Fibroblast of pulmonary artery (primary cell): ENCODE measurements around the gene USP7.
A peak's percentile ranks its signal among the peaks of the same experiment; 100 is the strongest.

Experiments used
- DNase-seq: peaks from one replicate; pipeline ENCODE4 v3.0.0-alpha.2; 2010; ENCODE audit warnings: low read depth
- H3K4me3 ChIP-seq: replicated peaks from 2 replicates; pipeline ENCODE4 v1.5.1; 2011; ENCODE audit warnings: low read depth, mild to moderate bottlenecking, control low read depth, low read length, moderate library complexity
- TF ChIP-seq, protein P1 (sequence below): IDR thresholded peaks from 2 replicates; pipeline ENCODE4 v1.5.1; 2011; ENCODE audit warnings: mild to moderate bottlenecking, control low read depth, low read length, inconsistent platforms; ENCODE audit errors: missing control alignments

USP7 gene

DNA sequence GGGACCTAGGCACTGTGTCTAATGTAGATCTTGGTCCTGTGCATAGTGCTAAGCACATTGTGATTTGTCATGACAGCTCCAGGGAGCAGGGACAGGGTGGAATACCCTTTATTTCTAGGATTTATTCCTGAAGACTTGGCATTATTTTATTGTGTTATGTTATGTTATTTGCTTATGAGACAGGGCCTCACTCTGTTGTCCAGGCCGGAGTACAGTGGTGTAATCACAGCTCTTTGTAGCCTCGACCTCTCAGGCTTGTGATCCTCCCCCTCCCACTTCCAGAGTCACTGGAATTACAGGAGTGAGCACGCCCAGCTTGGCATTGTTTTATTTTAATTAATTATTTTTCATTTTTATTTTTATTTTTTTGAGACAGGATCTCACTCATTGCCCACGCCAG is 40.5 kb upstream of the USP7 start:
- no peak for DNase-seq
- H3K4me3 ChIP-seq: no peak overlapping the region
- TF ChIP-seq, protein P1, sequence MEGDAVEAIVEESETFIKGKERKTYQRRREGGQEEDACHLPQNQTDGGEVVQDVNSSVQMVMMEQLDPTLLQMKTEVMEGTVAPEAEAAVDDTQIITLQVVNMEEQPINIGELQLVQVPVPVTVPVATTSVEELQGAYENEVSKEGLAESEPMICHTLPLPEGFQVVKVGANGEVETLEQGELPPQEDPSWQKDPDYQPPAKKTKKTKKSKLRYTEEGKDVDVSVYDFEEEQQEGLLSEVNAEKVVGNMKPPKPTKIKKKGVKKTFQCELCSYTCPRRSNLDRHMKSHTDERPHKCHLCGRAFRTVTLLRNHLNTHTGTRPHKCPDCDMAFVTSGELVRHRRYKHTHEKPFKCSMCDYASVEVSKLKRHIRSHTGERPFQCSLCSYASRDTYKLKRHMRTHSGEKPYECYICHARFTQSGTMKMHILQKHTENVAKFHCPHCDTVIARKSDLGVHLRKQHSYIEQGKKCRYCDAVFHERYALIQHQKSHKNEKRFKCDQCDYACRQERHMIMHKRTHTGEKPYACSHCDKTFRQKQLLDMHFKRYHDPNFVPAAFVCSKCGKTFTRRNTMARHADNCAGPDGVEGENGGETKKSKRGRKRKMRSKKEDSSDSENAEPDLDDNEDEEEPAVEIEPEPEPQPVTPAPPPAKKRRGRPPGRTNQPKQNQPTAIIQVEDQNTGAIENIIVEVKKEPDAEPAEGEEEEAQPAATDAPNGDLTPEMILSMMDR: no peak

DNA sequence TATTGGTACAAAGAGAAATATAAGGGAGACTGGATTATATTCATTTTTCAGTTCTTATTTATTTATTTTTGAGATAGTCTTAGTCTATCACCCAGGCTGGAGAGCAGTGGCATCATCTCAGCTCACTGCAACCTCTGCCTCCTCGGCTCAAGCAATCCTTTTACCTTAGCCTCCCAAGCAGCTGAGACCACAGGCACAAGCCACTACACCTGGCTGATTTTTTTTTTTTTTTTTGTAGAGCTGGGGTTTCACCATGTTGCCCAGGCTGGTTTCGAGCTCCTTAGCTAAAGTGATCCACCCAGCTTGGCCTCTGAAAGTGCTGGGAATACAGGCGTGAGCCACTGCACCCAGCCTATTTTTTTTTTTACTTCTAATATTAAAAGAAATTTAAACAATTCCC is 40.1 kb upstream of the USP7 start:
- no peak for DNase-seq
- TF ChIP-seq, protein P1: no peak

DNA sequence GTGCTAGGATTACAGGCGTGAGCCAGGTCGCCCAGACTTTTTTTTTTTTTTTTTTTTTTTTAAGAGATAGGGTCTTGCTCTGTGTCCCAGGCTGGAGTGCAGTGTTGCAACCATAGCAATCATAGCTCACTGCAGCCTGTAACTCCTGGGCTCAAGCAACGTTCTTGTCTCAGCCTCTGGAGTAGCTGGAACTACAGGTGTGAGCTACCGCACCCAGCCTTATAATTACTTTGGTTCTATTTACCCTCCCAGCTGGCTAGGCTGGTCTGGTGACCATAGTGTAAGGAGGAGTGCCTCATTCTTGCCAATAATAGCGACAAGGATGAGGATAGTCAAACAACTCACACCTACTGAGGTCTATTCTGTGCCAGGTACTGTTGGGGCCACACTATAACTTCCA is 39.6 kb upstream of the USP7 start:
- H3K4me3 ChIP-seq: no peak overlapping the region
- DNase-seq: no peak
- TF ChIP-seq, protein P1: no peak

More for the DNA sequence above, 40.1 kb upstream of the USP7 start:
- H3K4me3 ChIP-seq: no peak overlapping the region

DNA sequence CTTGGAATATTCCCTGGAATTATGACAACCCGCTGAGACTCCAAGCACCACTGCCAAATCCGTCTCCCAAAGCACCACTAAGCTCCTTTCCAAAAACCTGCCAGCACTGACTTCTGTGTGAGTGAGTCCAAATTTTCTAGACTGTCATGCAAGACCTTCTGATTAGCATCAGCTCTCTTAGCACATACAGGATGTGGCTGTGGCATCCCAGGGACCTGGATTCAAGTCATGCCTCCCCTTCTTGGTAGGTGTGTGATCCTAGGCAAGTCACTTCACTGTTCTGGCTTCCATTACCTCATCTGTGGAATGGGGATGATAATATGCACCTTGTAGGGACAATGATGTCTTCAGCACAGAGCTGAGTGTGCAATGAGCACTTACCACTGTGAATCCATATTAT is 38.3 kb upstream of the USP7 start:
- TF ChIP-seq, protein P1: no peak
- H3K4me3 ChIP-seq: no peak overlapping the region
- DNase-seq: no peak

DNA sequence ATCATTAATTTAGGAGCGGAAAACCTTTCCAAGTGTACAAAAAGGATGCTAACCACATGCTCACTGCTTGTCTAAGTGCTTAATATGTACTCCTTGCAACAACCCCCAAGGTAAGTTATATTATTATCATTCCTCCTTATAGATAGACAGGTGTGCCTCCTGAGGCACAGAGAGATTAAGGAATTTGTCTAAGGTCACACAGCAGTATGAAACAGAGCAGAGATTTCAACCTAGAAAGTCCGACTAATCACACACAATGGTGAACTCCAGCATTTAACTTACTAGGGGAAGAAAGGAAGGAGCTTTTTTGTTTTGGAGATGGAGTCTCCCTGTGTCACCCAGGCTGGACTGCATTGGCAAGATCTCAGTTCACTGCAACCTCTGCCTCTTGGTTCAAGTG is 37.0 kb upstream of the USP7 start:
- TF ChIP-seq, protein P1: no peak
- no peak for DNase-seq
- no peak overlapping the region for H3K4me3 ChIP-seq

DNA sequence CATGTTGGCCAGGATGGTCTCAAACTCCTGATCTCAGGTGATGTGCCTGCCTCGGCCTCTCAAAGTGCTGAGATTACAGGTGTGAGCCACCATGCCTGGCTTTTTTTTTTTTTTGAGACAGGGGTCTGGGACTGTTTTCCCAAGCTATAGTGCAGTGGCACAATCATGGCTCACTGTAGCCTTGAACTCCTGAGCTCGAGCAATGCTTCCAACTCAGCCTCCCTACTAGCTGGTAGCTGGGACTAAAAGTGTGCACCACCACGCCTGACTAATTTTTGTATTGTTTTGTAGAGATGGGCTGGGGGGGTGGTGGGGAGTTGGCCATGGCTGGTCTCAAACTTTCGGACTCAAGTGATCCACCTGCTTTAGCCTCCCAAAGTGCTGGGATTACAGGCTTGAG is 36.1 kb upstream of the USP7 start:
- no peak for DNase-seq
- TF ChIP-seq, protein P1: no peak
- no peak overlapping the region for H3K4me3 ChIP-seq

DNA sequence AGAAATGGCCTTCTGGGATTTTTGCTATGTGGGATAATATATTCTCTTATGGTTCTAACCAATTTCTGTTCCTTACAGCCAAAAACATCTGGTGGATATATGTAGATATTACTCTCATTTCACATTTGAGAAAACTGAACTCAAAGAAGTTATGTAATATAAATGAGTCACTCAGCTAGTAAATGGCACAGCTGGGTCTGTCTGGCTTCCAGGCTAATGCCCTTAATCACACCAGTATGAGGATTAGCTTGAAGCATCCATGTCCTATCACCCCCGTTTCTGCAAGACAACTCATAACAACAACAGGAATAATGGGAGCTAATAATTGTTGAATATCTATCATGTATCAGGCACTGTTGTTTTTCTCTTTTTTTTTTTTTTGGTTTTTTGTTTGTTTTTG is 34.4 kb upstream of the USP7 start:
- DNase-seq: peak; percentile 47
- TF ChIP-seq, protein P1: no peak
- H3K4me3 ChIP-seq: no peak overlapping the region
